GM10266 (cell line): ENCODE data around the gene RING1.
A peak's percentile ranks its signal among the peaks of the same experiment; 100 is the strongest.

Source experiments
- DNase-seq: peaks from one replicate; pipeline ENCODE4 v3.0.0; 2012; ENCODE audit errors: extremely low spot score
- CTCF ChIP-seq: IDR thresholded peaks from 2 replicates; pipeline ENCODE4 v1.5.1; 2012; ENCODE audit warnings: mild to moderate bottlenecking, low read depth; ENCODE audit not compliant: control insufficient read depth, insufficient read depth; ENCODE audit errors: missing control alignments

The RING1 gene

DNA sequence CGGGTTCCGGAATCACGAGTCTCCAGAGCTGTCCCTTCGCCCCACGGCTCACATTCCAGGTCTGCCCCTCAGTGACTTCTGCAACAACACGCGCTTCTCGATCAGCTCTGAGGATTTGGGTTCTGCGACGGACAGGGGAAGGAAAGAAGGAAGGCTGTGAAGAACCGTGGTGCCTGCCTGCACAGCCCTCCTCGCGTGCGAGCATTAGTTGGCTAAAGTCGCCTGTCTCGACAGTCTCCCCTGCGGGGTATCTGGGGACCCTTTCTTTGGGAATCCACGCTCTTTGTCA is 40.3 kb downstream of the RING1 start:
- no peak for DNase-seq
- no peak for TF ChIP-seq CTCF

DNA sequence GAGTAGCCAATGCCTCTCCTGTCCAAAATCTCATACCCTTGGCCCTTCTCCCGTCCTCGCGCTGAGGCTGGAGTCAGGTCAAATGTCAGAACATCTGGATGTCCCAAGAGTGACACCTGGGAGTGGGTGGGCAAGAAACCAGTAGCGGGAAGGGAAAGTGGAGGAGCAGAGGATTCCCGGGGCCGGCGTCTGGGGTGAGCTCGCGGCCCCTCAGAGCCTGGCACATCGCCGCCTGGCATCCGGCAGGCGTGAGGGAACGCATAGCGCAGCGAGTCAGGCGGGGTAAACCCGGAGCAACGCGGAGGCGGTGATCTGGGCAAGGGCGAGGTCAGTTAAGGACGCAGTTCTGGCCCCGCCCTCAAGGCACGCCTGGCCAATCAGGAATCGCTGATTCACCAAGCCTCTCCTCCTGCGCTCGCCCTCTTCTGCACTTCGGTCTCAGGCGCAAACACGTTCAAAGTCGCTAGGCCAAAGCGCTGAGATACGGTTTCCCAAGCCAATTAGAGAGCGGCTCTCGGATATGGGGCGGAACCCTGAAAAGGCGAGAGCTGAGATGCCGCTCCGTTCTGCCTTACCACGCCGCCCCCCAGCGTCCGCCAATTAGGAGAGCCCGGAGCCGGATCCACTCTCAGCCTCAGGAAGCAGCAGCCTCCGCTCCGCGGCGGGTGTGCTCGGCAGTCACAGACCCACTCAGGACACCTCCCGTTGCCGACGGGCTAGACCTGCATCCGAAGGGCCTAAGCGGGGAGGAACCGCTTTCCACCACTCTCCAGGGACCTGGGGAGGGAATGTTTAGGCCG is 40.8 kb downstream of the RING1 start:
- peak; percentile 84 for DNase-seq
- TF ChIP-seq CTCF, result no peak

GRCh38 chr6:33249732-33250630 is 41.7 kb downstream of the RING1 start:
- no peak for TF ChIP-seq CTCF
- no peak for DNase-seq

GRCh38 chr6:33250731-33251130 is 42.4 kb downstream of the RING1 start:
- no peak for DNase-seq
- no peak for TF ChIP-seq CTCF

DNA sequence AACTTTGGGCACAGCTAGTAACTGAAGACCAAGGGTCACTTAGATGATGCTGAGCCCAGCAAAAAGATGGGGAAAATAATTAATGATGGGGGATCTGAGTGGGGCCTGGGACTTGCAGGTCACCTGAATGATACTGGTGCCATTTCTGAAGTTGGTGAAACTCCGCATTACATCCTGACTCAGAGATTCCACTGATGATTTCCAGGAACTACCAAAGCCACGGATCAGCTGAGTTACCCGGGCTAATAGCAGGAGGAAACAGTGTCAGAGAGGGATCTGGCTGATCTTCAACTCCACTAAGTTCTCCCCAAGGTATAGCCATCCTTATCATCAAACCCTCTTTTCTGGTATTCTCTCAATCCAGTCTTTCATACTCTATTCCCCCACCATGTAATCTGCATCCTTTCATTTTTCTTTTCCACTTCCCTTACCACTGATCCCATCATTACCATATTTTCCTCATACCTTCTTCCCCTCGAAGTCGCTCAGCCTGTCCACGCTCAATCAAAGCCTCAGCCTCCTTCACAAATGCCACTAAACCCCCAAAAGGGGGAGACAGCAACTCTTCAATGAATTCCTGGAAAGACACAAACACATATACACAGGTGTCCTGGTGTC is 43.2 kb downstream of the RING1 start:
- peak; percentile 7 for TF ChIP-seq CTCF
- no peak for DNase-seq

DNA sequence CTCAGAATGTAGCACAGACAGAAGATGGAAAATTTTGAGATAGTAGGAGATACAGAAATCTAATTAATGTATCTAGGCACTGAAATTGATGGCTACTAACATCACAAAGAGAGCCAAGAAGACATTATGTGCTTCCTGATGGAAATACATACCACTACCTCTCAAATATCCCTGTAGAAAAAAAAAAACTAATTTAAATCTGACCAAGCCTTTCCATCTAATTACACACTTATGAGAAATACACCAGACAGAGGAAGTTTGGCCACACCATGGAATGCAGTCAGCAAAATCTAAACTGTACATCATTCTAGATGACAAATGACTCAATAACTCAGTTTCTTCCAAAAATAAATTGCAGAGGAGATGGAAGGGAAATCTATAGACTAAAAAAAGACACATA is 44.5 kb downstream of the RING1 start:
- TF ChIP-seq CTCF, result no peak
- DNase-seq, result no peak
